ENCODE measurements around the gene TFDP1. TPM values are rescaled to one million over a fixed set of nuclear protein-coding genes. Genes with fewer than 3 reads are reported as not detected.

TFDP1 gene
- total RNA-seq, 4 donors from 2014 or later: 24.3 to 164 (median 49.1) TPM

DNA sequence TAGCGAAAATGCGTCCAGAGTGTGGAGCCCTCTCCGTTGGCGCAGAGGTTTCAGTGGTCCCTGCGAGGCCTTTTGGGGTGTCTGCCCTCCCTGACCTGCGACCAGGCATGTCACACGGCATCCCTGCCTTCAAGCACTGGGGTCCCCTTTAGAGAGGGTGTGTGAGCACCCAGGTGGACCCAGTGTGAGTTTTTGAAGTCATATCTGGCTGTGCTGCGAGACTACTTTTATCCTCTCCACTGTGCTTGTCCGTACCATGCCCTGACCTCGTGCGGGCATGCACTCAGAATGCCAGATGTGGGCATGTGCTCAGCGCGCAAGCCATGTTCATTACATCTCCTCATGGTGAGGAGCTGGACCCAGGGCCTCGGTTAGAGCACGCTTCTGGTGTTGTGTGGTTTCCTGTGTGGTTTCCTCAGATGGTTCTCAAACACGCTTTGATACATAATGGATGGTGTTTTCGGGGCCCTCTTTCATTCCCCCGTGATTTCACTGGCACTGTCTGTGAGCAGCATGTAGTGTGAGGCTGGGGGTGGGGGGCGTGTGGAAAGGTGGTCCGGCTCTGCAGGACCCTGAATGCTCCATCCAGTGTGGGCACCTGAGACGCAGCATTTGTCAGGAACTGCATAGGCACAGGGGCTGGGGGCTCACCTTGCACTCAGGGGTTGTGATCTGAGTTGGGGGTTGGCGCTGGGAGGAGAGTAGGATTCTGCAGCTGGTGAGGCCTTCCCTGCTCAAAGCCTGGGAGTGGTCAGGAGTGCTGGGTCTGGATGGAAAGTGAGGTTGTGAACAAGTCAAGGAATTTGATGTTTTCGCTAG is 2.3 kb downstream of the TFDP1 start:
- peak; percentile 6 for DNase-seq

GRCh38 chr13:113588394-113589111 is 4.0 kb downstream of the TFDP1 start:
- Histone ChIP-seq H3K4me3 (no peak overlapping the region), H3K4me1 (peaks cover 0 to 17% (median 13%) of the 10 kb centered on the region in 4 donors), H3K36me3 (no peaks in the 10 kb centered on the region), H3K27ac (no peak overlapping the region), H3K9me3 (no peaks in the 10 kb centered on the region), H3K27me3 (no peaks in the 10 kb centered on the region)
- intact Hi-C loops (cut with DNase I; ENCODE audit: low total_unique reads): no loop called here
- 90 to 95% methylated on average over 6 of the region's 6 CpGs for WGBS, 2 donors (ENCODE audit: low coverage in 1 of 2)
- TF ChIP-seq POLR2A (IDR thresholded peaks at IDR 0.05) (no peak), EP300 (IDR thresholded peaks at IDR 0.05; ENCODE audit: low read depth) (no peak), POLR2AphosphoS5 (IDR thresholded peaks at IDR 0.05) (no peak)
- TF ChIP-seq, protein P1, sequence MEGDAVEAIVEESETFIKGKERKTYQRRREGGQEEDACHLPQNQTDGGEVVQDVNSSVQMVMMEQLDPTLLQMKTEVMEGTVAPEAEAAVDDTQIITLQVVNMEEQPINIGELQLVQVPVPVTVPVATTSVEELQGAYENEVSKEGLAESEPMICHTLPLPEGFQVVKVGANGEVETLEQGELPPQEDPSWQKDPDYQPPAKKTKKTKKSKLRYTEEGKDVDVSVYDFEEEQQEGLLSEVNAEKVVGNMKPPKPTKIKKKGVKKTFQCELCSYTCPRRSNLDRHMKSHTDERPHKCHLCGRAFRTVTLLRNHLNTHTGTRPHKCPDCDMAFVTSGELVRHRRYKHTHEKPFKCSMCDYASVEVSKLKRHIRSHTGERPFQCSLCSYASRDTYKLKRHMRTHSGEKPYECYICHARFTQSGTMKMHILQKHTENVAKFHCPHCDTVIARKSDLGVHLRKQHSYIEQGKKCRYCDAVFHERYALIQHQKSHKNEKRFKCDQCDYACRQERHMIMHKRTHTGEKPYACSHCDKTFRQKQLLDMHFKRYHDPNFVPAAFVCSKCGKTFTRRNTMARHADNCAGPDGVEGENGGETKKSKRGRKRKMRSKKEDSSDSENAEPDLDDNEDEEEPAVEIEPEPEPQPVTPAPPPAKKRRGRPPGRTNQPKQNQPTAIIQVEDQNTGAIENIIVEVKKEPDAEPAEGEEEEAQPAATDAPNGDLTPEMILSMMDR (IDR thresholded peaks at IDR 0.05): no peak
- in situ Hi-C loops (cut with MboI; ENCODE audit: low pct_ligation_motif_present in 1 of 4, low pct_unique_long_range_greater_than_20kb in 1 of 4, low sequenced_read_pairs in 3 of 4): no loop called here
- no peak for DNase-seq

More for the DNA sequence above, 2.3 kb downstream of the TFDP1 start:
- peaks cover 0 to 17% (median 13%) of the 10 kb centered on the region in 4 donors for H3K4me1 ChIP-seq
- TF ChIP-seq POLR2A (IDR thresholded peaks at IDR 0.05) (no peak), EP300 (IDR thresholded peaks at IDR 0.05; ENCODE audit: low read depth) (no peak), POLR2AphosphoS5 (IDR thresholded peaks at IDR 0.05) (no peak)
- TF ChIP-seq, protein P1 (IDR thresholded peaks at IDR 0.05): no peak
- H3K9me3 ChIP-seq: no peaks in the 10 kb centered on the region
- WGBS, 2 donors (ENCODE audit: low coverage in 1 of 2): 85% methylated on average over 23 of the region's 23 CpGs; no CpG with 5 or more reads in 1 of the 2 donors
- H3K27me3 ChIP-seq: no peaks in the 10 kb centered on the region
- H3K4me3 ChIP-seq: no peak overlapping the region
- H3K36me3 ChIP-seq: no peaks in the 10 kb centered on the region
- H3K27ac ChIP-seq: no peak overlapping the region
- intact Hi-C loops (cut with DNase I; ENCODE audit: low total_unique reads): no loop called here
- in situ Hi-C loops (cut with MboI; ENCODE audit: low pct_ligation_motif_present in 1 of 4, low pct_unique_long_range_greater_than_20kb in 1 of 4, low sequenced_read_pairs in 3 of 4): no loop called here

DNA sequence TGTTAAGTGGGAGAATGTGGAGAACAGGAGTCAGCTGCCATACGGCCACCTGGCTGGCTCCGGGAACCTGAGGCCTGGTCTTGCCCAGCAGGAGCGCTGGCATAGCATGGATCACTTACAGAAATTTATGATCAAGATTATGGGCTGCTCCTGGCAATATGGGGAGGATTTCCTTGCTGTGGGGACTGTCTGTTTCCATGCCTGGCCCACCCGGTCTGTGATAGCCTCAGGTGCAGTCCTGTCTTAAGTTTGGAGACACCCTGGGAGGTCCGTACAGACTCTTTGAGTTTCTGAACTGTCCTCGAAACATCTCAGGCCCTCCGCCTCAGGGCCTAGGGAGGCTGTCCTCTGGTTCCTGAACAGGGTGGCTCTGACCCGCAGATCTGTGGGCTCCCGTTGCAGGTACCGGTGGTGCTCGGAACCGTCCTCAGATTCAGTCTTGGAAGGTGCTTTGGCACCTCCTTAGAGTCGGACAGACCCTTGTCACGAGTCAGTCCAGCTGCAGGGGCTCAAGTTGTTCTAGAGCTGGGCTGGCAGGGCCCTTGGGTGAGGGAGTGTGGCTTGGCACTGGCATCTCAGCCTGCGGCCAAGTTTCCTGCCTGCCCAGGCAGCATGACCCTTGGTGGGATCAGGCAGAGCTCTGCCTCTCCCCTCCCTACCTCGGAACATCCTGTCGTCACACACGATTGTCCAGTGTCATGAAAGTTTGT is 4.9 kb downstream of the TFDP1 start:
- Histone ChIP-seq H3K36me3 (no peaks in the 10 kb centered on the region), H3K27ac (no peak overlapping the region), H3K9me3 (no peaks in the 10 kb centered on the region), H3K4me1 (peaks cover 0 to 16% (median 11%) of the 10 kb centered on the region in 4 donors), H3K4me3 (no peak overlapping the region), H3K27me3 (no peaks in the 10 kb centered on the region)
- intact Hi-C loops (cut with DNase I; ENCODE audit: low total_unique reads): no loop called here
- in situ Hi-C loops (cut with MboI; ENCODE audit: low pct_ligation_motif_present in 1 of 4, low pct_unique_long_range_greater_than_20kb in 1 of 4, low sequenced_read_pairs in 3 of 4): no loop called here
- TF ChIP-seq POLR2A (IDR thresholded peaks at IDR 0.05) (no peak), EP300 (IDR thresholded peaks at IDR 0.05; ENCODE audit: low read depth) (no peak), POLR2AphosphoS5 (IDR thresholded peaks at IDR 0.05) (no peak)
- TF ChIP-seq, protein P1 (IDR thresholded peaks at IDR 0.05): no peak
- DNase-seq: peak; percentile 2
- 93 to 100% methylated on average over 3 to 18 of the region's 18 CpGs for WGBS, 2 donors (ENCODE audit: low coverage in 1 of 2)

DNA sequence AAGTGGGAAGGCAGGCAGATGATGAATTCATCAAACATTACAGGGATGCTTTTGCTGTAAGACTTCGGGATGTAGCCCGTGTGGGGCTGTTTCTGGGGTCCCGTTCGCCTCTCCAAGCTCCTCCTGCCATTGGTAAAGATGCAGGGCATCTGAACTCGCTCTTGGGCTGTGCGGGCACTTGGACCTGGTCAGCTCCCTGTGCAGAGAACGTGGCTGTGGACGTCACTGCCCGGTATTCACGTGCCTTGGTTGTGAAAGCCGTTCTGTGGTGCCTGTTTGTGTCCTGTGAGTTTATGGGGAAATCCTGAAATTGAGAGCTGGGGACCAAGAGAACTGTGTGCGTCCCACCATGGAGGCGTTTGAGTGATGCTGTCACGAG is 5.4 kb downstream of the TFDP1 start:
- no peaks in the 10 kb centered on the region for H3K36me3 ChIP-seq

More for the DNA sequence above, 5.4 kb downstream of the TFDP1 start:
- in situ Hi-C loops (cut with MboI; ENCODE audit: low pct_ligation_motif_present in 1 of 4, low pct_unique_long_range_greater_than_20kb in 1 of 4, low sequenced_read_pairs in 3 of 4): no loop called here
- TF ChIP-seq EP300 (IDR thresholded peaks at IDR 0.05; ENCODE audit: low read depth) (no peak), POLR2A (IDR thresholded peaks at IDR 0.05) (no peak)
- Histone ChIP-seq H3K4me1 (peaks cover 0 to 16% (median 11%) of the 10 kb centered on the region in 4 donors), H3K4me3 (no peak overlapping the region), H3K27ac (no peak overlapping the region), H3K27me3 (no peaks in the 10 kb centered on the region), H3K9me3 (no peaks in the 10 kb centered on the region)
- intact Hi-C loops (cut with DNase I; ENCODE audit: low total_unique reads): no loop called here
- DNase-seq: peak; percentile 4
- 90 to 93% methylated on average over 2 to 14 of the region's 14 CpGs for WGBS, 2 donors (ENCODE audit: low coverage in 1 of 2)

Data from transverse colon (tissue), 4 donors.